ENCODE data around the gene CHRNA1.

GRCh38 chr2:174780191-174780840 is 16.0 kb upstream of the CHRNA1 start:
- TF ChIP-seq CTCF (IDR thresholded peaks at IDR 0.05) (no peak), EP300 (IDR thresholded peaks at IDR 0.05) (no peak), POLR2A (IDR thresholded peaks at IDR 0.05) (no peak)
